GM18867 (cell line): ENCODE data around the gene NCKAP5.

ENCODE experiments used
- ATAC-seq: cut with Tn5 transposase; IDR thresholded peaks from one replicate; pipeline ENCODE4 v1.9.1; 2021; ENCODE audit warnings: mild to moderate bottlenecking, moderate library complexity; ENCODE audit not compliant: unreplicated experiment

NCKAP5 gene

GRCh38 chr2:133407341-133407740 lies 160.9 kb downstream of the NCKAP5 start:
- ATAC-seq = no peak

- peak; percentile 37 for ATAC-seq
These were observed 163.0 kb downstream of the NCKAP5 start for GRCh38 chr2:133405252-133405651.

- ATAC-seq = no peak
These were observed 167.9 kb downstream of the NCKAP5 start for GRCh38 chr2:133400411-133400810.

DNA sequence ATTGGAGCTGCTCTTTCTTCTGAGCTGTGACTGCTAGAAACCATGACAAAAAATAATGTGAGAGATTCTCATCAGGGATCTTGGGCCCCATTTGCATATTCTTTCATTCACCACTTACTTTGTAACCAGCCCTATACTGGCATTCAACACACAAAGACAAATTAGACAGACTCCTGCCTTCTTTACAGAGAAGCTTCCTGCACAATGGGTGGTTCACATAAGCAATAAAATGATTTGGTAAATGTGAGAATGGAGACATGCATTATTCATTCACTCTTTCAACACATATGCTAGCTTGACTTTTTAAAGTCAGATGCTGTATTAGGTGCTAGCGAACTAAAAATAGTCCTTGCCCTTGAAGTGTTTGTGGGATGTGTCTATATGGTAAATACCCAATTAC lies 174.4 kb downstream of the NCKAP5 start:
- no peak for ATAC-seq

DNA sequence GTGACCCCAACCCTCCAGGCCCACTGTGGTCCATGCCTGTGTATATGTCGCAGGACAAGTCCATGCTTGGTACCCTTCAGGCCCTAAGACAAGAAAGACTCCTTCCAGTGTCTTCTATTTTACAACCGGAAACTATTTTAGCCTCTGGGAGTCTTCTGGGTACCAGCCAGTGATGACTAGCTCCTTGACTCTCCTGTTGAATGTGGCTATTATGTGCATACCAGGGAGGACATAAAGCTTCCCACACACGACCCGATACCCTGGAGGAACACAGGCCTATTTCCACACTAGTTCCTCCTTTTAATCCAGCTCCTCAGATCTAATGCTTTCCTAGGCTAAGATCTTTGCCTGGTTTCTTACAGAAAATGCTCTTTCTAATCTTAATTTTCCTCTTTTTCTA lies 178.1 kb downstream of the NCKAP5 start:
- ATAC-seq = no peak

GRCh38 chr2:133389569-133389968 lies 178.7 kb downstream of the NCKAP5 start:
- ATAC-seq = no peak

- no peak for ATAC-seq
These were observed 185.7 kb downstream of the NCKAP5 start for GRCh38 chr2:133382566-133382965.

- no peak for ATAC-seq
These were observed 187.3 kb downstream of the NCKAP5 start for GRCh38 chr2:133380991-133381390.

GRCh38 chr2:133378928-133379549 lies 189.2 kb downstream of the NCKAP5 start:
- no peak for ATAC-seq

- ATAC-seq = no peak
These were observed 189.9 kb downstream of the NCKAP5 start for GRCh38 chr2:133378386-133378785.

DNA sequence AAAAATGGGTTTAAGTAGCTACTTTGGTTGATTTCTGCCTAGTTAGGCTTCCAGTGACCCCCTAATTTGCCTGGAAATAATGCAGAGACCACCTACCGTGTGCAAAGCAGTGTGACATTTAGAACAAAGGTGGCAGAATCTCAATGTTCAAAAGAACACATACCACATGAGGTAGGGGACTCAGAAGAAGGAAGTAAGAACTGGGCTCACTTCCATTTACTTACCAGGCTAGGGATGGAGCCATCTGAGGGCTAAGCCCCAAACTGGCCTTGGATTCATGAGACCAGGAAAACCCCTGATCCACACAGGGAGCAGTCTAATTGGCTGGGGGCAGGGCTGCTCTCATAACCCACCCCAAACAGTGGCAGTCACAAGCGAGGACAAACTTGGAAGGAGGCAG lies 190.7 kb downstream of the NCKAP5 start:
- no peak for ATAC-seq

DNA sequence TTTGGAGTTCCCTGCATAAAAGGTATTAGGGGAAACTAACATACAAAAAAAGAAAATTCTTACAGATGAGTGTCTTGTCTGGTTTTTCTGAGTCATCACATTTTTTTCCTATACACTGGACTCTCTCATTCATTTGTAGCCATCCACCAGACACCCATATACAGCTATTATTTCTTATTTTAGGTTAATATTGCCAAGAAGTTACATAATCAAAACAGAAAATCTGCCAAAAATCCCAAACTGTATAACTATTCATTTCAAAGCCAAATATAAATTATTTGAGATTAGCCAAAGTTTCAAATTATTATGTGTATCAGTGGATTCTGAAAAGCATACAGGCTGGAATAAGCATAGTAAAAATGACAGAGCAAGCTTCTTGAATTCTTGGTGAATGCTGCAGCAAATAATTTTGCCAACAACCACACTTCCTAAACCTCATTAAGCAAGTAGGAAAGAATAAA lies 191.2 kb downstream of the NCKAP5 start:
- ATAC-seq = no peak

DNA sequence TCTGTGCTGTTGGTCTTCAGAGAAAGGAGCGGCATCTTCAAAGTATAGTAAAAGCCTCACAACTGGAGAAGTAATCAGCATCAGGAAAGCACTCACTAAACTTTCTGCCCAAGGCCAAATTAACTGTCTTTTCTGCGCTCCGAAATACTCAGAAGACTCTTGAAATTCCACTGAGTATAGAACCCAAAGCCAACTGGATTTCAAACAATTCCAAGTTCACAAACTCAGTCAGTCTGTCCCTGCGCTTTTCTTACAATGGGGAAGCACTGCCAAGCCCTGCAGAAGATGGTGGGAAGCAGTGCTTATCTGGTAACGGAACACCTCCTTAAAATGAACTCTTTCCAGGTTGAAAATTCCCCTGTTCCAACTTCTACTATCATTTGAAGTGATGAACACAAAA lies 193.5 kb downstream of the NCKAP5 start:
- ATAC-seq = no peak

DNA sequence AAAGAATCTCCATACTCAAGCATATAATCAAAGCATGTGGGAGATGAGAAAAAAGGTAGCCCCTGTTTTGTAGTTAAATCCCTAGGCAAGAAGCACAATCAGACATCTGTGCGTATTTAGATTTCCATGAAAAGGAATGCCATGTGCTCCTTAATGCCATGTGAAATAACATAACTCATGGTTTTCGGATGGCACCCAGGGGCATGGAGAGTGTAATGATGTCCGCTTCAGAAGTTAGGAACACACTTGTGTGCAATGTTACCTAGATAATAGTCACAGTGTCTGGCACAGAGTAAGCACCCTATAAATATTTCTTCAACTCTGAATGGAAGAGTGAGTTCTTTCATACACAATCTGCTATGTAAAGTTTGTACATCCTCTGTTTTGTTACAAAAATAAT lies 197.0 kb downstream of the NCKAP5 start:
- no peak for ATAC-seq

GRCh38 chr2:133369901-133370658 lies 198.2 kb downstream of the NCKAP5 start:
- no peak for ATAC-seq

DNA sequence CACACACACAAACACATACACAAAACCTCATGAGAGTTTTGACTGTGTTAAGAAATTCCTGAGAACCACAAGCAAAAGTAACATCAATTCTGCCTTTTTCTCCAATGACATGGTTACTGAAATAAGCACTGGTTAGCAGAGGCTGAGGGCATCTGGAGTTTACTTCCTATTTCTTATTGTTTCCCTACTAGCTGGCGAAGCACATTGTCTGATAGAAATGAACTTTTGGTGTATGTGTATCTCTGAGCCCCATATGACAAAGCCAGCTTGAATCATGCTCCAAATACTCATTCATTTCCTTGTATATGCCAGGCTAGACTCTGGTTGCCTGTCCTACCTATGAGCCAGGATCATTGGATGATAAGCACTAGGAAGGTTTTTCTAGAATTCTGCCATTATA lies 203.1 kb downstream of the NCKAP5 start:
- ATAC-seq = no peak

DNA sequence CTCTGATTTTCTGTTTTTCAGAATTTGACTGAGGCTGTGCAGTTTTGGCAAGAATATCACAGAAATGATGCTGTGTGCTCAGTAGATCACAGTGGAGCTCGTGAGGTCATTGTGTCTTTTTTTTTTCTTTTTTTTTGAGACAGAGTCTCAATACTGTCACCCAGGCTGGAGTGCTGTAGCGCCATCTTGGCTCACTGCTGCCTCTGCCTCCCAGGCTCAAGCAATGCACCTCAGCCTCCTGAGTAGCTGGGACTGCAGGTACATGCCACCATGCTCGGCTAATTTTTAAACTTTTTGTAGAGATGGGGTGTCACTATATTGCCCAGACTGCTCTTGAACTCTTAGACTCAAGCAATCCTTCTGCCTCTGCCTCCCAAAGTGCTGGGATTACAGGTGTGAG lies 203.6 kb downstream of the NCKAP5 start:
- ATAC-seq = no peak

DNA sequence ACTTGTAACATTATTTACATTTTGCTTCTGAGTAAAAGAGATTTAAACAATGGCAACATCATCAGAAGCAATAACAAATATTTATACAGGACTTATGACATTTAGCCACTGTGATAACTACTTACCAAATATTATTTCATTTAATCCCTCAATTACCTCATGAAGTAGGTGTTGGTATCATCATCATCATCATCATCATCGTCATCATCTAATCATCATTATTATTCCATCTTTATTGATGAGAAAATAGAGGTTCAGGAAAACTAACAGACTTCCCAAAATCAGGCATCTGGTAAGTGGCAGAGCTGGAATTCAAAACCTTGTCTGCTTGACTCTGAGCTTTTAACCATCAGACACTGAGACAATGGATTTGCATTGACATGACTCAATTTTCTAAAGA lies 204.4 kb downstream of the NCKAP5 start:
- ATAC-seq = no peak

GRCh38 chr2:133362061-133362476 lies 206.2 kb downstream of the NCKAP5 start:
- ATAC-seq = no peak

GRCh38 chr2:133360882-133361281 lies 207.4 kb downstream of the NCKAP5 start:
- ATAC-seq = peak; percentile 69

DNA sequence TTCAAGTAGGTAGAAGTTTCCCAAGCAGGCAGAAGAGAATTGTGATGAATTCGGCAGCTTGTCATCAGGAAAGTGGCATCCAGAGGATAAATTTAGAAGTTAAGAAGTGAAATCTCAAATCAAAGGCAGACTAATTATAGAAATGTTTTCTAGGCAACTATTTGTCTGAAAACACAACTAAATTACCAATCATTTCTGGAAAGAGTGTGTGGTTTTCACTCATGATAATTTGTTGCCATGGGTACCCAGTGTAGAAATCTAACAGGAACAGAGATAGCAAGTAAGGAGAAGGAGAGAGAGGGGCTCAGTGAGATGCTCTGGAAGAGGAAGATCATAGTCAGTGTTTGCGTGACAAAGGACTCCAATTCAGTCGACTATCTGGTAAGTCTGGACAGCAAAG lies 208.1 kb downstream of the NCKAP5 start:
- peak; percentile 64 for ATAC-seq

- no peak for ATAC-seq
These were observed 215.5 kb downstream of the NCKAP5 start for GRCh38 chr2:133352719-133353118.

DNA sequence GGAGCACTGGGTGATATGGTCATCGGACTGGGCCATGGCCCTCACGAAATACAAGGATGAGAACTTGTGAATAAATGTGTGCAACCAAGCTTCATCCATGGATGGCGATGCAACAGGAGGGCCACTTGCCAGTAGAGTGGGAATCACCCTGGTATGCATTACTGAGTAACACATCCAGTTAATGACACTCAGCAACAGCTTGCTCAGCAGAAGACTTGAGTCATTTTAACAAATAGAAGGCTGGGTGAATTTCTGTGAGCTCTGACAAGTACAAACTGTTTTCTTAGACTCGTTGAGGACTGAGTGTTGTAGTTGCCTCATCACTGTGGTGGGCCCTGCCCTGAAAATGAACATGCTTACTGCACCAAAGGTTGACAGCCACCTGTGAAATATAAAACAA lies 221.6 kb downstream of the NCKAP5 start:
- ATAC-seq = no peak
